NCI-H2227 (cell line): ENCODE results near the gene ELL.
A peak's percentile ranks its signal among the peaks of the same experiment; 100 is the strongest.

Source experiments
- DNase-seq: peaks from one replicate; lab custom pipeline; 2025; ENCODE audit not compliant: unreplicated experiment; lab: John Stamatoyannopoulos, UW

The ELL gene

DNA sequence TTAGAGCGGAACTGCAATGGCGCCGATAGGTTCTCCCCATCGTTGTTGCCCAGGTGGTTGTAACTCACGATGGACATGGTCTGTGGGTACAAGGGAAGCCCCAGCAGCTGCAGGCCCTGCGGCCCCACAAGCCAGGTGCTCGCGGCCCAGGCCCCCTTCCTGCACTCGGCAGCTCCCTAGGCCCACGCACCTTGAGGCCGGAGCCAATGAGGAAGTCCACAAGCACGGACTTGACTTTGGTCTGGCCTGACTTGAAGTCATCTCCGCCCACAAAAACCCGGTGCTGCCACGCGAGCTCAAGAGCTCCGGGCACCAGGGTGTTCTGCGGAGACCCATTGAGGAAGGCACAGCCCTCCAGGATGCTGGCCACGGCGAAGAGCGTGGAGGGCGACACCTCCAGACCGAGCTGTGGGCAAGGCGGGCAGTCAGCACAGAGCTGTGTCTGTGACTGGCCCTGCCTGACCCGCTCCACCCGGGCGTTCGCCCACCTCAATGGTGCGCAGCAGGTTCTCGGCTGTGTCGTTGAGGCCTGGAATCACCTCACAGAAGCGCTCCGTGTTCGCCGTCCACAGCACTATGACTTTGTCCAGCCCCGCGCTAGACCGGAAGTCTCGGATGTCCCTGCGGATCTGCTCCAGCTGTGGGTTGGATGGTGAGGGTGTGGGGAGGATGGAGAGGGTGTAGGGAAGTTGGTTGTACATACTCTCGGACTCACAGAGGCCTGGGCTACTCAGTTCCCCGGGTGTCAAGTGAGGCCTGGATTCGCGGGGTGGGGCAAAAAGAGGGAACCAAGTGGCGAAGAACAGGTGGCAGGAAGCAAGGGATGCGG, 85.8 kb downstream of the ELL start:
- DNase-seq = no peak

DNA sequence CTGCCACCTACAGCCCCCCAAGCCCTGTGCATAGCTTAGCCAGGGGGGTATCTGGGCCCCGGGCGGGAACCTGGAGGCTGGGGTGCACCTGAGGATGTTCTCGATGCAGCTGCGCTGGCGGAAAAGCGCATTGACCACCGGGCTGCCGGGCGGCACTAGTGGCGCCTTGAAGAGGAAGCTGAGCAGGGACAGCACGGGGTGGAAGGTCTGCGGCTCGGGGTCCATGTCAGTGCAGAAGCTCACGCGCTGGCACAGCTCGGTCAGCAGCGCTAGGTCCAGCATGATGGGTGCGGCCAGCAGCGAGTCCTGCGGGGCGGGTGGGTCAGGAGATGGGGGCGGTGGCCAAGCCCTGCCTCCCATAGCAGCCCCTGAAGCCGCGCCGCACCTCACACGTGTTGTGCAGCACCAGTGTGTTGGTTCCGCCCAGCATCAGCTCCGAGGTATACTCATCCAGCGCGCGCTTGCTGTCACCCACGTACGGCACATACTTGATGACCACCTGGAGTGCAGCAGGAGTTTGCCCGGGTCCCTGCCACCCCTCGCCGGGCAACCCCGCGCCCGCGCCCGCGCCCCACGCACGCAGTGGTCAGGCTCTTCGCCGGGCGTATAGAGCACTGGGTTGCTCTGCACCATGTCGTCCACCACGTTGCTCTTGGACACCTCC, 86.6 kb downstream of the ELL start:
- DNase-seq = no peak

DNA sequence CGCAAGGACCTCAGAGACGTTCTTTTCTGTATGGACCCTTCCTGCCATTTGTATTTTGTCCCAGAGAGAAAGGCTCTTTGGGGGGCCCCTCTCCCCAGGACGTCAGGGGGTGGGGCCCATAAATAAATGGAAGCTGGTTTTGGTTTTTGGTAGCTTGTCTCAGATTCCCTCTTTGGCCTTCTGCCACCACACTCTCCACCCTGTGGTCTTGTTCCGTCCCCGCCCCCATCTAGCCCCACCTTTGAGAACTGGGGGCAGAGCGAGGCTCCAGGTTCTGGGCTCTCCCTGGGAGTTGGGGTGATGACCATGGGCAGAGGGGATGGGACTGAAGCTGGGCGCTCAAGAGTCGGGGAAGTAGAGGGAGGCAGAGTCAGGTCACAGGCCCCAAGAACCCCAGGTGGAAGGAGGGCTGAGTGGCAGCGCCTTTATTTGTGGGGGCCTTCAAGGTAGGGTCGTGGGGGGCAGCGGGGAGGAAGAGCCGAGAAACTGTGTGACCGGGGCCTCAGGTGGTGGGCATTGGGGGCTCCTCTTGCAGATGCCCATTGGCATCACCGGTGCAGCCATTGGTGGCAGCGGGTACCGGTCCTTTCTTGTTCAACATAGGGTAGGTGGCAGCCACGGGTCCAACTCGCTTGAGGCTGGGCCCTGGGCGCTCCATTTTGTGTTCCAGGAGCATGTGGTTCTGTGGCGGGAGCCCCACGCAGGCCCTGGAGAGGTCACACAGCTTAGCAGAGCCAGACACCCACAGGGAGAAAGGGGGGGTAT, 87.3 kb downstream of the ELL start:
- no peak for DNase-seq

DNA sequence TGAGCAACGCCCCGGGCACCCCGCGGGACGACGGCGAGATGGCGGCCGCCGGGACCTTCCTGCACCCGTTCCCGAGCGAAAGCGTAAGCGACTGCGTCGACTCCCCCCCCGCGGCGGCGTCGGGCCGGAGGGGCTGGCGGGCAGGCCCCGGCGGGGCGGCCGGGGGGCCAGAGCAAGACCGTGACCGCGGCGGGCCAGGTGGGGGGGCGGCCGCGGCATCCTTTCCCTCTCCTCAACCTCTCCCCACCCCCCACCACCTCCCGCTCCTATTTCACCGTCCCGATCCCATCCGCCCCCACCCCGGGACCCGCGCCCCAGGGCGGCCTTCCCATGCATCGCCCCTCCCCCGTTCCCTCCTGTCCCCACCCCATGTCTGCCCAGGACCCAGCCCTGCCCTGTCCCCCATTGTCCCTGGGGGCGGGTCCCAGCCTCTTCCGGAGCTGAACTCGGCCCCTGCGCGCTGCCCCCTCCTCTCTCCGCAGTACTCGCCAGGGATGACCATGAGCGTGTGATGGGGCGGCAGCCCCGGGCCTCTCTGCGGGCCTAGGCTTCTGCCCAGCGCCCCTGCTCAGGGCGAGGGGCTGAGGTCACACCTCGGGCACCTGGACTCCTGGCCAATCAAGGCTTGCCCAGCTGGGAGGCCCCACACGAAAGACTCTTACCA, 88.0 kb downstream of the ELL start:
- peak; percentile 41 for DNase-seq

DNA sequence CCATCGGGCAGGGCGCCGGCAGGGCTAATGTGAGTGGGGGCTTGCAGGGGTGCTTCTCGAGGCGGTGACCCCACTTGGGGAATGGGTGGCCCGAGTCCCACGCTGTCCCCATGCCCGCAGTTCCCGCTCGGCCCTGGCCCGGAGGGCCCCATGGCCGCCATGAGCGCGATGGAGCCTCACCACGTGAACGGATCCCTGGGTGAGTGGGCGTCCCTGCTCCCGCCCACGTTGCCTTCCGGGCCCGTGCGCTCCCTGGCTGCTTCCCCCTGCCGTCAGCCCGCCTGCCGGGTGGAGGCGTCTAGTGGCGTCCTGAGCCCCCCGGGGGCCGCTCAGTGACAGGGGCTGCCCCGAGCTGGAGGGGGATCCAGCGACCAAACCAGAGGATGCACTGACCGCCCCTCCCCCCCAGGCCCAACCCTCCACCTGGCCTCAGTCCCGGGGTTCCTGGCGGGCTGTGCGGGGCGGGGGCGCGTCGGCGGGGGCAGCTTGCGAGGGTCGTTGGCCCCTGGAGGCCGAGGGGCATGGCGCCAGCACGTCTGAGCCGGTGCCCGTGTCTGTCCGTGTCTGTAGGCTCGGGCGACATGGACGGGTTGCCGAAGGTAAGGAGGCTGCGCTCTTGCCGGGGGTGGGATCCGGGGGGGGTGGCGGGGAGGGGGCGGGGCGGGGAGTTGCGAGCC, 88.7 kb downstream of the ELL start:
- DNase-seq = peak; percentile 58

DNA sequence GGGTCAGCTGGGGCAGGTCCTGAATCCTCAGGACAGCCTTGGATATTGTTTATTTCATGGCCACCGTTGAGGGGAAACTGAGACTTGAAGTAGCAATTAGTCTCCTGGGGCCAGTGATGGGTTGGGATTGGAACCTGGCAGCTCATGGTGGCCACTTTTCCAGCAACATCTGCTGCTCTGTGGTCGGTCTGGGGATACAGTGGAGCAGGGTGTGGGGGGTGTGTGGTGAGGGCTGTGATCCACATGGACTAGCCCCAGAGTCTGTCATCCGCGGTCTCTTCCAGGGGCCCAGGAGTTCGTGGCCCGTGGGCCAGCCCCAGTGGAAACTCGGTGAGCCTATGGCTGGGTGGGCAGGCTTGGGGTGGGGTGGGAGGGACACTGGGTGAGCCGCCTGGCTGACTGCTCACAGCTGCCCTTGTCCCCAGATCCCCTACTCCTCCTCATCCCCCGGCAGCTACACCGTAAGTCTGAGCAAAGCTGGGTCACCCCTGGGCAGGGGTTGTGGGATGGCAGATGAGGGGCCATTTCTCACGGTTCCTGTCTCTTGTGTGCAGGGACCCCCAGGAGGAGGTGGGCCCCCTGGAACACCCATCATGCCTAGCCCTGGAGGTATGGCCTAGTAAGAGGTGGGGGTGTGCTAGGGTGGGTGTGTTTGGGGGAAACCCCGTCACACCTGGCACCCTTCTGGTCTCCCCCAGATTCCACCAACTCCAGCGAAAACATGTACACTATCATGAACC, 89.4 kb downstream of the ELL start:
- no peak for DNase-seq

DNA sequence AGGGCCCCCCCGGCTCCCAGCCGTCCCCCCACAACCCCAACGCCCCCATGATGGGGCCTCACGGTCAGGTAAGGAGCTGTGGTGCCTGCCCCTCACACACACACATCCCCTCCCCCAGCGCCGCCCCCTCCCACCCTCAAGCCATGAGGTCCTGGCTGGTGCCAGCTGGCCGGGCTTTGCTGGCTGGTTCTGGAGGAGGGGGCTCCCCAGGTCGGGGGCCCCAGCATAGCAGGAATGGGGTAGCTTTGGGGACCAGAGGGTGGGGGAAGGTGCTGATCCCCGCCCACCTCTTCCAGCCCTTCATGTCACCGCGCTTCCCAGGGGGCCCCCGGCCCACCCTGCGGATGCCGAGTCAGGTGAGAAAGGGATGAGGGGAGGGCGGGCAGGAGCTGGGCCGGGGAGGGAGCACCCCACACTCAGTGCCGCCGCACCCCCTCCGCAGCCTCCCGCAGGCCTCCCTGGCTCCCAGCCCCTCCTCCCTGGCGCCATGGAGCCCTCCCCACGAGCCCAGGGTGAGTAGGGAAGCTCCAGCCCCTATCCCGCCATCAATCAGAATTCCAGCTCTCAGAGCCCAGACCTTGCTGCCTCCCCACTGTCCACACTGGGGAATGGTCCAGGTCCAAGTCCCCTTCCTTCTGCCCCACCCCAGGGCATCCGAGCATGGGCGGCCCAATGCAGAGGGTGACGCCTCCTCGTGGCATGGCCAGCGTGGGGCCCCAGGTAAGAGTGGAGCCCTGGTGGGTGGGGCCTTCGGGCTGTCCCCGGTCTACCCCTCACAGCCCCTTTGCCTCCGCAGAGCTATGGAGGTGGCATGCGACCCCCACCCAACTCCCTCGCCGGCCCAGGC, 90.3 kb downstream of the ELL start:
- DNase-seq = no peak

DNA sequence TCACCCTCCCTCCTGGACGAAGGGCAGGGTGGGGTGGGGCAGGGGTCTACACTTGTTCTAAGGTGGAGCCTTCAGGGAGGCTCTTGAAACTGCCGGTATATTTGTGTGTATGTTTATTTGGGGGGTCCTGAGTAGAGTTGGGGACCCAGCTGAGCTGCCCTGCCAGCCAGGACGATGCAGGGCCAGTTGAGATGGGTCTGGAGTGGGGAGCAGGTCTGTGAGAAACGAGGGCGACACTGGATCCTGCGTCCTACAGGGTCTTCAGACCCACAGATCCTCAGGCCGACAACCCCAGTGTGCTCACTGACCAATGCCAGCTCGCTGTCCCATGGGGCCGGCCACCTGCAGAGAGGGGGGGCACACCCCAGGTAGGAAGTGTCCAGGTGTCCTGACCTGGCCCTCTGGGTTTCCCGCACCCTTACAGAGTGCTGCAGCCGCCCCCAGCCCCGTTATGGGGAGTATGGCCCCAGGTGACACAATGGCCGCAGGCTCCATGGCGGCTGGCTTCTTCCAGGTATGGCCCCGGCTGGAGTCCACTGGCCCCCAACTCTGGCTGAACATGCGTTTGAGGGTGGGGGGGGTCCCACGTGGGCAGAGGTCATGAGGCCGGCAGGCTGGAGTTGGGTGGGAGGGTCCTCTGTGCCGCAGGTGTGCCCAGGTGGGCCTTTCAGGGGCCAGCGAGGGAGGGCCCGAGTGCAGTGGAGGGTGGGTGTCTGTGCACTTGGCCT, 91.3 kb downstream of the ELL start:
- DNase-seq = no peak

DNA sequence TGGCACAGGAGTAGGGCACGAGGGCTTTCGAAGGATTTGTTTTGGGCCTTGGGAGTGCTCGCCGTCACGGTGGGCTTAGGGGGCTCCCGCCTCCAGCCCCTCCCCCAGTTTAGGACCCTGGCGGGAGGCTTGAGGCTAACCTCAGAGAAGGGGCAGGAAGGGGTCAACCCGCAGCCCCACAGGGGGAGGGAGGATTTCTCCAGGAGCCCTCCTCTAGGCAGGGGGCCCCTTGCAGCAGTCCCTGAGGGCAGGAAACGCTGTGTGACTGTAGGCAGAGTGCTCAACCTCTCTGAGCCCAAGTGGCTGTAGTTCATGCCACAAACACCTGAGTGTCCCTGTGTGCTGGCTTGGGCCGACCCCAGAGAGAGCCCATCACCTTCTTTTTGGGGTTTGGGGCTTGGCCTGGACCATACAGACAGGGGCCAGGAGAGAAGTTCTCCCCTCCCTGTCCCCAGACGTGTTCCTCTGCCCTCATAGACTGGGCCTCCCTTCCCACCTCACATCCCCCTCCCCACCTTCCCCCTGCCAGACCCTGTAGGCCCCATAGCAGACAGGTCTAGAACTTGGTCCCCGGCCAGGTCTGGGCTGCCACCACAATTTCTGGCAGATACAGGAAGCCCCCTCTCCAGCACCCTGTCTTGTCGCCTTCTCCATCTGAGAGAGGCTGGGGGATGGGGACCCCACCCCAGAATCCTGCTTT, 92.0 kb downstream of the ELL start:
- no peak for DNase-seq

DNA sequence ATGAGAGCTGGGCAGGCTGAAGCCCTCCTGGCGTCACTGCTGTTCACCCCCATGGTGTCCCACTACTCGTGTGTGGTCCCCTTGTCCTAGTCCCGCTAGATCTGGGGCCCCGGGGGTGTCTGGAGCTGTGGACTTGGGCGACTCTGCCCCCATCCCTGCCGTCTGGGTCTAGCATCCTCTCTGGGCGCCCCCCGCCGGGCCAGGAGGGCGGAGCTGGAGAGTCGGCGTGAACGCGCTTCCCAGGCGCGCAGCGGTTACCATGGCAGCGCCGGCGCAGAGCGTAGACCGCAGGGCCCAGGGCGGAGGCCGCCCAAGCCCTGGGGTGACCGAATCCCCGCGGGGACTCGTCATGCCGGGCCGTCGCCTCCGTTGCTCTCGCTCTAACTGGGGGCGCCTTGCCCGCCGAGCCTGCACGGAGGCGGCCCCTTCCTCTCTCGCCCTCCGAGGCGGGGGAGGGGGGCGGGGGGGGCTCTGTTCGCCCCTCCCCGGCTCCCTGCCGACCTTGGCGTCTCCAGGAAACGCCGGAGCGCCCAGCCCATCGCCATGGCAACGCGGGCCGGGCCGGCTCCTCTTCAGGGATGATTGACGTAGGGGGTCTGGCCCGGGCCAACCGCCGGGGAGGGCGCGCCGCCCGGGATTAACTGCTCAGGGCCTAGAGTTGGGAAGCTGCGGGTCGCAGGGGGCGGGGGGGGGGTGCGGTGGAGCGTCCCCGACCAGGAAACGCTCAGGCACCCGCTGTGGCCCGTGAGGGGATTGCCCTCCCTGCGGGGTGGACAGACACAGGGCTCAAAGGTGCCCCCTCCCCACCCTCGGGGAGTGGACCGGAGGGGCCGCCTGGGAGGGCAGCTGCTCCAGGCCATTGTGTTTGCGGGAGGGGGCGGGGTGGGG, 92.8 kb downstream of the ELL start:
- peak; percentile 94 for DNase-seq

DNA sequence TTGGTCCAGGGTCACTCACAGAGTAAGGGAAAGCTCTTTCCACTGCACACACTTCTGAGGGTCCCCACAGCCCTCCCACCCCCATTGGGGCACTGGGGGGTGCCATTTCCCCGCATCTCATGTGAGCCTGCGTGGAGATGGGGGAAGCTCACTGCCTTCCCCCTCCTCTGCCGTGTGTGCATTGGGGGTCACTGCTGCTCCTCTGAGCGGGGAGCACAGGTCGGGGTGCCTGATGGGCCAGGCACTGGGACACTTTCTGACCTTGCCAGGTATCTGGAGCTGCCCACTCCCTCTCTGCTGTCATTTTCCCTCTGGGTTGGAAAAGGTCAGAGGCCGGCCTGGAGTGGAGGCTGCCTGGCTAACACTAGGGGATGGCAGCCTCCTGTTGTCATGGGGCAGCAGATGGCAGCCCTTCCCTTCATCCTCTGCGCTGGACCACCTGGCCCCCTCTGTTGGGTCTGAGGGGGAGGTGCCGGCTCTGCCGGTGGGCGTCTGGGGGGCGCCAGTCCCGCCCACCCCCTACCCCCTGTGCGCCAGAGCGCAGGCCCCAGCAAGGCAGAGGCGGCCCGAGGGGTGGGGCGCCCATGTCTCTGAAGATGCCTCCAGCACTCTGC, 93.6 kb downstream of the ELL start:
- no peak for DNase-seq

DNA sequence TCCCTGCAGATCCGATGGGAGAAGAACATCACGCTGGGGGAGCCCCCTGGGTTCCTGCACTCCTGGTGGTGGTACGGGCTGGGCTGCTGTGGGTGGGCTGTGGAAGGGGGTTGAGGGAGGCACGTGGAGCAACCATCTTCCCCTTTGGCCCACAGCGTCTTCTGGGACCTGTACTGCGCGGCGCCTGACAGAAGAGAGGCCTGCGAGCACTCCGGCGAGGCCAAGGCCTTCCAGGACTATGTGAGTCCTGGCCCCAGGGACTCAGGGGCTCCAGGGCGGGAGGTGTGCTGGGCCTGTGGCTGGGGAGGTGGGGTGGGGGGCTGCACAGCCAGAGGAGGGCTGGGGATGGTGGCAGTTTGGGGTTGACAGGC, 94.1 kb downstream of the ELL start:
- no peak for DNase-seq

DNA sequence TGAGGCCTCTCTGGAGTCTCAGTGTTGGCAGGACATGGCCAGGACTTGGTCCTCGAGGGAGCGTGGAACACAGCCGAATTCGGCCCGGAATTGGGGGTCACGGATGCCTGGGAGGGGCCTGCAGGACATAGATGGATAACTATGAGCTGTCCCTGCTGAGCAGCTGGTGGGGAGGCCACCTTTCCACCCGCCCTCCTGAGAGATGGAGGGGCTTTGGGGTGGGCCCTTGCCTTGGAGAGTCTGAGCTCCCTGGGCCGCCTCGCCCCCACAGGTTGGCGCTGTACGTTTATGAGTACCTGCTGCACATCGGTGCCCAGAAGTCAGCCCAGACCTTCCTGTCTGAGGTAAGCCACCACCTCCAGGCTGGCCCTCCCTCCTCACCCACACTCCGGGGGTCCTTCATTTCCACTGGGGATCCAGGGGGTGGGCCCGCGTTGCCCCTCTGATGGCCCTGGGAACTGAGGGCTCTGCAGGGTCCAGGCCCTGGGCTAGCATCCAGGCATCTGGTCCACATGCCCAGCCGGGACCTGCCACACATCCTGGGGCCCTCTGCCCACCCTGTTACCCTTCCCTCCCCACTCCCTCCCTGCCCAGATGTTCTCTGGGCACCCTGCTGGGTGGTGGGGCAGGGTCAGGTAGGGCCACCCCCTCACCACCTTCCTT, 94.7 kb downstream of the ELL start:
- DNase-seq = no peak

DNA sequence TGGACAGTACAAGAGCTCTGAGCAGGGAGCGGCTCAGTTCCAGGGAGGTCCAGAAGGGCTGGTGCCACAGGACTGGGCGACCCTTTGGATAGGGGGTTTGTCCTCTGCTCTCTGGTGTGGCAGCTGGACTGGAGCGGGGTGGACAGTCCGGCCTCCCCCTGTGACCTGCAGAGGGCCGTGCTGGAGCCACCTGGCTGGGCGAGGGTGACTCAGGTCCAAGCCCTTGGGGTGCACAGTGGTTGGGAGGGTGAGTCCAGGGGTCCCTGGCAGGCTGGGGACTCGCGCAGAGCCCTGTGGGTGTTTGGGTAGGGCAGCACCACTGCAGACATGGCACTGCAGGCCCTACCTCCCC, 95.5 kb downstream of the ELL start:
- no peak for DNase-seq

DNA sequence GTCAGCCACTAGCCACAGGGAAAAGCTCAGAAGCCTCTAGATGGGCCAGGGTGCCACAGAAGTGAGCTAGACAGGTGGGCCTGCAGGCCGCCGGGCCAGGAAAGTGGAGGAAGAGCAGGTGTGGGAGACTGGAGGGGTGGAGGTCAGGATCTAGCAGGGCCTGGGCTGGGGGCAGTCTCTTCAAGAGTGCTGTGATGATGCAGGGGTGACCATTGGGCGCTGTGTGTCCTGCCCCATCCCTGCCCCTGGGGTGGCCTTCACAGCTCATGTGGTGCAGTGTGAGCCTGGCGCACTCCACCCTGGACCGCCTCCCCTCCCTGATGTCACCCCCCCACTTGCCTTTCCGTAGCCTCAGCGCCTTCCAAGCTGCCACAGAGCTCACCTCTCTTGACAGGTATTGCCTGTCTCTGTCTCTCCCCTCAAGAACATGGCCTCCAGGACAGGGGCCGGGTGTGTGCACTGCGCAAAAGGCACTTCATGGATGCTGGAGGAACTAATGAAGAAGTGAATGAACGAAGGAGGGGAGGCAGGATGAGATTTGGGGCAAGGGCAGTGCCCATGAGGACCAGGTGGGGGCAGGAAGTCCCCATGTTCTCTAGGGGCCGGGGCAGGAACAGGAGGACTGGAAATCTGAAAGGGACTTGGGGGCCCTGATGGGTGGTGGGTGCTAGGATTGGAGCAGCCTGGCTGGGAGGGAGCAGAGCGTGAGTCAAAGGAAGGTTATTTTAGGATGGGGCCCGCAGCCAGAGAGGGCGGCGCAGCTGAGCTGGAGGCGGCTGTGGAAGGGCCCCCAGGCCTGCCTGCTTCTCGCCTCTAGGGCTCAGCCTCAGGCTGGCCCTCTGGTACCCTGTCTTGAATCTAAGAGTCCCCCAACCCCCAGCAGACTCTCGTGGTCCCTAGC, 96.1 kb downstream of the ELL start:
- DNase-seq = no peak
